Keratinocyte (primary cell): ENCODE results near the gene DMRT2. TPM values are rescaled to one million over a fixed set of nuclear protein-coding genes. Genes with fewer than 3 reads are reported as not detected.

ENCODE experiments used
- DNase-seq: peaks from one replicate; pipeline ENCODE4 v3.0.0-alpha.2; 2011; ENCODE audit warnings: low read depth, missing footprints, low spot score
- FAIRE-seq: peaks from 2 replicates; lab custom pipeline; 2011; peaks lifted over from hg19 to GRCh38; lab: Jason Lieb, UNC
- H2AFZ ChIP-seq: 2 replicates; pipeline ENCODE4 v1.6.0; 2012; ENCODE audit warnings: low read length, control low read depth, inconsistent platforms; ENCODE audit not compliant: control insufficient read depth
- H3K27ac ChIP-seq: 2 replicates; pipeline ENCODE4 v1.5.1; 2011; ENCODE audit warnings: low read length; ENCODE audit not compliant: control insufficient read depth, insufficient read depth
- H3K27me3 ChIP-seq: 3 replicates; pipeline ENCODE4 v1.6.0; 2011; ENCODE audit warnings: low read length; ENCODE audit not compliant: control insufficient read depth, insufficient read depth; ENCODE audit errors: extremely low read depth
- H3K36me3 ChIP-seq, 2 experiments: 2 replicates in 1 of 2; 3 replicates in 1 of 2; pipeline ENCODE4 v1.5.1; 2011; ENCODE audit warnings: low read length in 2 of 2, mild to moderate bottlenecking in 1 of 2; ENCODE audit not compliant: control insufficient read depth in 2 of 2, insufficient read depth in 2 of 2; ENCODE audit errors: extremely low read depth in 1 of 2
- H3K4me1 ChIP-seq: 3 replicates; pipeline ENCODE4 v1.5.1; 2011; ENCODE audit warnings: low read length; ENCODE audit not compliant: control insufficient read depth, insufficient read depth; ENCODE audit errors: extremely low read depth
- H3K4me2 ChIP-seq: 3 replicates; pipeline ENCODE4 v1.6.0; 2011; ENCODE audit warnings: low read depth, low read length; ENCODE audit not compliant: control insufficient read depth, insufficient read depth; ENCODE audit errors: extremely low read depth
- H3K4me3 ChIP-seq, 3 experiments: fragments of 200-600 bp in 1 of 3; sonication (generic) in 1 of 3; 2 replicates in 2 of 3; 3 replicates in 1 of 3; pipeline ENCODE4 v1.5.1; 2011 to 2016; ENCODE audit warnings: low read length in 3 of 3, mild to moderate bottlenecking in 3 of 3, control low read depth in 2 of 3, inconsistent platforms in 1 of 3, low read depth in 1 of 3, mixed read lengths in 1 of 3, mixed run types in 1 of 3, moderate library complexity in 1 of 3; ENCODE audit not compliant: control insufficient read depth in 2 of 3, insufficient read depth in 2 of 3; ENCODE audit errors: extremely low read depth in 1 of 3
- H3K79me2 ChIP-seq: 2 replicates; pipeline ENCODE4 v1.6.0; 2012; ENCODE audit warnings: low read length; ENCODE audit not compliant: control insufficient read depth, insufficient read depth
- H3K9ac ChIP-seq: 3 replicates; pipeline ENCODE4 v1.6.0; 2011; ENCODE audit warnings: low read length; ENCODE audit not compliant: control insufficient read depth, insufficient read depth; ENCODE audit errors: extremely low read depth
- H3K9me1 ChIP-seq: 3 replicates; pipeline ENCODE4 v1.6.0; 2011; ENCODE audit warnings: low read length; ENCODE audit not compliant: control insufficient read depth, insufficient read depth; ENCODE audit errors: extremely low read depth
- H3K9me3 ChIP-seq: 2 replicates; pipeline ENCODE4 v1.5.1; 2012; ENCODE audit warnings: low read depth, low read length; ENCODE audit not compliant: control insufficient read depth
- H4K20me1 ChIP-seq: 3 replicates; pipeline ENCODE4 v1.6.0; 2011; ENCODE audit warnings: low read length; ENCODE audit not compliant: control insufficient read depth, insufficient read depth; ENCODE audit errors: extremely low read depth
- EZH2 ChIP-seq: IDR thresholded peaks from one replicate; pipeline ENCODE4 v1.6.1; 2012; ENCODE audit warnings: inconsistent platforms, mild to moderate bottlenecking, low read length, moderate library complexity
- dilution Hi-C: fragments of 300-500 bp; cut with MboI; formaldehyde crosslinking; loops from one replicate; pipeline ENCODE4 v1.7.0; 2020; ENCODE audit warnings: low sequenced_read_pairs; ENCODE audit not compliant: extremely low pct_ligation_motif_present
- polyA plus RNA-seq, 5 experiments: library from polyadenylated mRNA; depleted of rRNA in 3 of 5; stranded (reverse) in 3 of 5; stranded (forward) in 1 of 5; unstranded in 1 of 5; fragments of >200 nt; gene quantifications; 1 replicate in 1 of 5; 2 replicates in 3 of 5; 3 replicates in 1 of 5; pipeline versions ENCODE4 v1.2.1 to v1.2.3, GENCODE V29; 2011 to 2012; ENCODE audit warnings: missing spikeins in 2 of 5, low read depth in 1 of 5, low replicate concordance in 1 of 5
- TF ChIP-seq, protein P1 (sequence below), 3 experiments: IDR thresholded peaks in 1 of 3; conservative IDR thresholded peaks in 1 of 3; optimal IDR thresholded peaks in 1 of 3; 2 replicates in 2 of 3; 3 replicates in 1 of 3; pipeline versions ENCODE3 to v1.5.1; 2011; ENCODE audit warnings: low read length in 3 of 3, mild to moderate bottlenecking in 3 of 3, moderate library complexity in 2 of 3, control low read depth in 1 of 3, inconsistent platforms in 1 of 3; ENCODE audit not compliant: insufficient read depth in 2 of 3; ENCODE audit errors: extremely low read depth in 1 of 3

DMRT2 gene
- polyA plus RNA-seq, 1 donor (not counting 4 experiments of a cell fraction or from before 2014, with no cell fraction given): not detected

DNA sequence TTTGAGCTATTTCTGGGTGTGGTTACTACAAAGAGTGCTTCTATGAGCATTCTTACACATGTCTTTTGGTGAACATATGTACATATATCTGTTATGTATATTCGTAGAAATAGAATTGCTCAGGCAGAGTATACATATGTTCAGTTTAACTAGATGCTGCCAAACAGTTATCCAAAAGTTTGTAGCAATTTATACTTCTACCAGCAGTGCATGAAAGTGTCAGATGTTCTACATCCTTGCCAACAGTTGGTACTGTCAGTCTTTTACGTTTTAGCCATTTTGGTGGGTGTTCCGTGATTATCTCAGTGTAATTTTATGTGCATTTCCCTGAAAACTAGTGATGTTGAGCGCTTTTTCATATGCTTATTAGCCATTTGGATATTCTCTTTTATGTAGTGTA is 35.9 kb upstream of the DMRT2 start:
- no peaks in the 10 kb centered on the region for H3K9me1 ChIP-seq
- no peaks in the 10 kb centered on the region for H3K79me2 ChIP-seq
- TF ChIP-seq EZH2: no peak
- TF ChIP-seq, protein P1, sequence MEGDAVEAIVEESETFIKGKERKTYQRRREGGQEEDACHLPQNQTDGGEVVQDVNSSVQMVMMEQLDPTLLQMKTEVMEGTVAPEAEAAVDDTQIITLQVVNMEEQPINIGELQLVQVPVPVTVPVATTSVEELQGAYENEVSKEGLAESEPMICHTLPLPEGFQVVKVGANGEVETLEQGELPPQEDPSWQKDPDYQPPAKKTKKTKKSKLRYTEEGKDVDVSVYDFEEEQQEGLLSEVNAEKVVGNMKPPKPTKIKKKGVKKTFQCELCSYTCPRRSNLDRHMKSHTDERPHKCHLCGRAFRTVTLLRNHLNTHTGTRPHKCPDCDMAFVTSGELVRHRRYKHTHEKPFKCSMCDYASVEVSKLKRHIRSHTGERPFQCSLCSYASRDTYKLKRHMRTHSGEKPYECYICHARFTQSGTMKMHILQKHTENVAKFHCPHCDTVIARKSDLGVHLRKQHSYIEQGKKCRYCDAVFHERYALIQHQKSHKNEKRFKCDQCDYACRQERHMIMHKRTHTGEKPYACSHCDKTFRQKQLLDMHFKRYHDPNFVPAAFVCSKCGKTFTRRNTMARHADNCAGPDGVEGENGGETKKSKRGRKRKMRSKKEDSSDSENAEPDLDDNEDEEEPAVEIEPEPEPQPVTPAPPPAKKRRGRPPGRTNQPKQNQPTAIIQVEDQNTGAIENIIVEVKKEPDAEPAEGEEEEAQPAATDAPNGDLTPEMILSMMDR (optimal IDR thresholded peaks at IDR 0.05 in 1 of 3, IDR thresholded peaks at IDR 0.05 in 1 of 3, conservative IDR thresholded peaks at IDR 0.05 in 1 of 3; ENCODE audit: extremely low read depth in 1 of 3, insufficient read depth in 2 of 3, low read length in 3 of 3): no peak
- no peak overlapping the region for H3K27ac ChIP-seq
- no peak overlapping the region for H3K4me3 ChIP-seq
- no peak overlapping the region for H3K9ac ChIP-seq
- no peak overlapping the region for H3K4me2 ChIP-seq
- H2AFZ ChIP-seq: no peak overlapping the region
- no peaks in the 10 kb centered on the region for H3K9me3 ChIP-seq
- H4K20me1 ChIP-seq: no peaks in the 10 kb centered on the region
- DNase-seq: no peak
- no peak for FAIRE-seq
- dilution Hi-C loops: no loop called here
- H3K36me3 ChIP-seq: no peaks in the 10 kb centered on the region
- peaks cover 4% of the 10 kb centered on the region for H3K4me1 ChIP-seq
- no peaks in the 10 kb centered on the region for H3K27me3 ChIP-seq

DNA sequence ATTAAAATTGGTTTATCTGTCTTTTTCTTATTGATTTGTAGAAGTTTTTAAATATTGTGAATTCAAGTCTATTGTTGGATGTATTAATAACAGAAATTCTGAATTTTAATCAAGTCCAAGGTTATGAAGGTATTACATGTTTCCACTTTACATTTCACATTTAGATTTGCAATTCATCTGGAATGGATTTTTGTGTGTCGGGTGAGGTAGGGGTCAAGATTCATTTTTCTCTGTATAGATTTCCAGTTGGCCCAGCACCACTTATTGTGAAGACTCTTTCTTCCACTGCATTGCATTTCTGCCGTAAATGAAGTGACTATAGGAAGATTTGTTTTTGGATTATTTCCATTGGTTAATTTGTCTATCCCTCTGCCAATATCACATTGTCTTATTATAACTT is 35.5 kb upstream of the DMRT2 start:
- FAIRE-seq: no peak

DNA sequence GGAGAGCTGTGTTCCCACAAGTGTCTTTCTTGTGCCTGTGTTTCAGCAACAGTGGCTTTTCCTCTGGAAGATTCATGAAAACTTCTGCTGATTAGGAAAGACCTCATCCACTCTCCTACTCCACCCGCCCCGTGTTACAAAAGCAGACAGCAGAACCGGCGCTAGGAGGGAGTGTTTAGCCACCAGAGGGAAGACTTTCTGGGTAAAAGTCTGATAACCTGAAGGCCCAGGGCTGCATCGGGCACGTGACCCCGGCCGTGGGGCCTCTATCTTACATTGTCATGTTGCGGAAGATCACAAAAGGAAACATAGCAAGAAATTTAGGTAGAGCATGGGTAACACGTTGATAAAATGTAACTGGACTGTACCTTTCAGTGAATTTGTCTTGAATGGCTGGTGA is 32.0 kb upstream of the DMRT2 start:
- dilution Hi-C loops: no loop called here
- no peaks in the 10 kb centered on the region for H3K36me3 ChIP-seq
- no peak overlapping the region for H3K9ac ChIP-seq
- no peak overlapping the region for H3K27ac ChIP-seq
- DNase-seq (no peak), FAIRE-seq (no peak)
- H4K20me1 ChIP-seq: no peaks in the 10 kb centered on the region
- no peak overlapping the region for H2AFZ ChIP-seq
- TF ChIP-seq, protein P1 (optimal IDR thresholded peaks at IDR 0.05 in 1 of 3, IDR thresholded peaks at IDR 0.05 in 1 of 3, conservative IDR thresholded peaks at IDR 0.05 in 1 of 3; ENCODE audit: extremely low read depth in 1 of 3, insufficient read depth in 2 of 3, low read length in 3 of 3): peak; percentile 35 to 54 (median 52)
- TF ChIP-seq EZH2: no peak
- no peaks in the 10 kb centered on the region for H3K4me1 ChIP-seq
- no peak overlapping the region for H3K4me3 ChIP-seq
- no peaks in the 10 kb centered on the region for H3K9me3 ChIP-seq
- H3K9me1 ChIP-seq: no peaks in the 10 kb centered on the region
- H3K79me2 ChIP-seq: no peaks in the 10 kb centered on the region
- H3K4me2 ChIP-seq: no peak overlapping the region
- H3K27me3 ChIP-seq: no peaks in the 10 kb centered on the region

More for the DNA sequence above, 35.5 kb upstream of the DMRT2 start:
- no peak for DNase-seq
- no peaks in the 10 kb centered on the region for H3K79me2 ChIP-seq
- H3K9ac ChIP-seq: no peak overlapping the region
- dilution Hi-C loops: no loop called here
- no peak overlapping the region for H3K4me3 ChIP-seq
- H3K27me3 ChIP-seq: no peaks in the 10 kb centered on the region
- no peak overlapping the region for H2AFZ ChIP-seq
- no peaks in the 10 kb centered on the region for H3K4me1 ChIP-seq
- no peaks in the 10 kb centered on the region for H4K20me1 ChIP-seq
- H3K27ac ChIP-seq: no peak overlapping the region
- no peaks in the 10 kb centered on the region for H3K9me3 ChIP-seq
- TF ChIP-seq EZH2: no peak
- H3K4me2 ChIP-seq: no peak overlapping the region
- H3K36me3 ChIP-seq: no peaks in the 10 kb centered on the region
- no peaks in the 10 kb centered on the region for H3K9me1 ChIP-seq
